ENCODE measurements around the gene UBA1.
A peak's percentile ranks its signal among the peaks of the same experiment; 100 is the strongest.

The UBA1 gene

GRCh38 chrX:47193475-47194193, at the start of gene UBA1:
UBA1 (plus strand) TSS chrX:47193829; CDS start chrX:47198803, 4,974 bp downstream.
- peak; percentile 91 for DNase-seq (ENCODE audit: low spot score)

GRCh38 chrX:47143894-47144625, 49.6 kb upstream of the UBA1 start:
- no peak for DNase-seq (ENCODE audit: low spot score)

- peak; percentile 90 for DNase-seq (ENCODE audit: low spot score)
Measured at GRCh38 chrX:47144626-47145394, 48.8 kb upstream of the UBA1 start, which contains the start of the genes NDUFB11 and RBM10. NDUFB11 (minus strand) TSS chrX:47144702; CDS start chrX:47144679, 23 bp downstream. RBM10 (plus strand) TSS chrX:47145221; CDS start chrX:47147482, 2,261 bp downstream.

GRCh38 chrX:47145395-47146120, 48.1 kb upstream of the UBA1 start:
- no peak for DNase-seq (ENCODE audit: low spot score)

- no peak for DNase-seq (ENCODE audit: low spot score)
Measured at GRCh38 chrX:47146121-47146935, 47.3 kb upstream of the UBA1 start.

GRCh38 chrX:47146936-47147859, 46.4 kb upstream of the UBA1 start:
- no peak for DNase-seq (ENCODE audit: low spot score)

GRCh38 chrX:47148946-47149345, 44.7 kb upstream of the UBA1 start:
- no peak for DNase-seq (ENCODE audit: low spot score)

GRCh38 chrX:47151435-47151834, 42.2 kb upstream of the UBA1 start:
- DNase-seq (ENCODE audit: low spot score) = no peak

GRCh38 chrX:47156611-47157520, 36.8 kb upstream of the UBA1 start:
- no peak for DNase-seq (ENCODE audit: low spot score)

GRCh38 chrX:47158131-47158530, 35.5 kb upstream of the UBA1 start:
- DNase-seq (ENCODE audit: low spot score) = no peak

GRCh38 chrX:47158781-47159180, 34.8 kb upstream of the UBA1 start:
- no peak for DNase-seq (ENCODE audit: low spot score)

- DNase-seq (ENCODE audit: low spot score) = no peak
Measured at GRCh38 chrX:47160781-47161180, 32.8 kb upstream of the UBA1 start.

- no peak for DNase-seq (ENCODE audit: low spot score)
Measured at GRCh38 chrX:47162927-47163583, 30.6 kb upstream of the UBA1 start.

GRCh38 chrX:47164420-47164819, 29.2 kb upstream of the UBA1 start:
- DNase-seq (ENCODE audit: low spot score) = no peak

- no peak for DNase-seq (ENCODE audit: low spot score)
Measured at GRCh38 chrX:47166126-47166525, 27.5 kb upstream of the UBA1 start.

- DNase-seq (ENCODE audit: low spot score) = no peak
Measured at GRCh38 chrX:47168495-47169073, 25.0 kb upstream of the UBA1 start.

- DNase-seq (ENCODE audit: low spot score) = no peak
Measured at GRCh38 chrX:47169273-47169672, 24.4 kb upstream of the UBA1 start.
